Karpas-422 (cell line): ENCODE measurements around the gene KPNB1. TPM values are rescaled to one million over a fixed set of nuclear protein-coding genes. Genes with fewer than 3 reads are reported as not detected.

Experiments used
- DNase-seq: peaks from one replicate; pipeline ENCODE4 v3.0.0-alpha.2; 2015
- H2AFZ ChIP-seq: fragments of 200-600 bp; sonication (generic); 2 replicates; pipeline ENCODE4 v1.6.1; 2014; ENCODE audit warnings: antibody characterized with exemption, low read length, mixed read lengths
- H3K27ac ChIP-seq: fragments of 200-600 bp; sonication (generic); 2 replicates; pipeline ENCODE4 v1.5.1; 2014; ENCODE audit warnings: mild to moderate bottlenecking, low read length, moderate library complexity
- H3K27me3 ChIP-seq: fragments of 200-600 bp; sonication (generic); 2 replicates; pipeline ENCODE4 v1.6.1; 2014; ENCODE audit warnings: low read length, mixed read lengths
- H3K36me3 ChIP-seq: fragments of 200-600 bp; sonication (generic); 2 replicates; pipeline ENCODE4 v1.6.1; 2014; ENCODE audit warnings: low read length, mixed read lengths; ENCODE audit not compliant: insufficient read depth
- H3K4me1 ChIP-seq: fragments of 200-600 bp; sonication (generic); 2 replicates; pipeline ENCODE4 v1.6.1; 2014; ENCODE audit warnings: mild to moderate bottlenecking, low read length, mixed read lengths
- H3K4me2 ChIP-seq: fragments of 200-600 bp; sonication (generic); 2 replicates; pipeline ENCODE4 v1.6.1; 2014; ENCODE audit warnings: low read length, low read depth, mild to moderate bottlenecking; ENCODE audit not compliant: poor library complexity, severe bottlenecking
- H3K4me3 ChIP-seq: fragments of 200-600 bp; sonication (generic); 2 replicates; pipeline ENCODE4 v1.5.1; 2014; ENCODE audit warnings: mild to moderate bottlenecking, antibody characterized with exemption, low read length, mixed read lengths
- H3K79me2 ChIP-seq: fragments of 200-600 bp; sonication (generic); 2 replicates; pipeline ENCODE4 v1.6.1; 2014; ENCODE audit warnings: mild to moderate bottlenecking, low read length, mixed read lengths
- H3K9ac ChIP-seq: fragments of 200-600 bp; sonication (generic); 2 replicates; pipeline ENCODE4 v1.6.0; 2014; ENCODE audit warnings: low read length
- H3K9me2 ChIP-seq: fragments of 200-600 bp; sonication (generic), shearing (Covaris generic); replicated peaks from 2 replicates; pipeline ENCODE4 v1.6.0; 2014; ENCODE audit warnings: mild to moderate bottlenecking, low read length, moderate library complexity; ENCODE audit not compliant: insufficient read depth
- H3K9me3 ChIP-seq: fragments of 300-700, 200-600 bp; sonication (generic); 2 replicates; pipeline ENCODE4 v1.6.1; 2014; ENCODE audit warnings: low read length, mixed read lengths
- H4K20me1 ChIP-seq: fragments of 200-600 bp; sonication (generic); 2 replicates; pipeline ENCODE4 v1.6.1; 2014; ENCODE audit warnings: mild to moderate bottlenecking, antibody characterized with exemption, low read length, low read depth; ENCODE audit not compliant: insufficient read depth
- total RNA-seq: library from RNA; depleted of rRNA; stranded (reverse); fragments of >200 nt; shearing (Covaris generic); gene quantifications from 2 replicates; pipeline ENCODE4 v1.2.3, GENCODE V29; 2014; ENCODE audit warnings: low replicate concordance

KPNB1 gene
- total RNA-seq, 1 experiment from 2014 or later, result 184 TPM

DNA sequence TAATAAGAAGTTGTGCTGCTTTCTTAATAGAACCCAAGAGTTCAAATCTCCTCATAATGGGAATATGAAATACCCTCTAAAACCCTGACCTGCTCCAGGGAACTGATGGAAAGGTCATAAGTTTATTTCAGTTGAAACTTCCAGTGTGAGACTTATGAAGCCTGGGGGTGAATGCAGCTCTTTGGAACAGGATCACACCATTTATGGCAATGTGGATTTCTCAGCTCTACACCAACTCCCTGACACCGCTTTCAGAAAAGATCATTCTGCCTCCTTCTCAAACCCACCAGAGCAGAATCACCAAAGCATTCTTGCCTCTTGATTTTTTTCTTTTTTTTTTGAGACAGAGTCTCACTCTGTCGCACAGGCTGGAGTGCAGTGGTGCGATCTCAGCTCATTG, 16.7 kb upstream of the KPNB1 start:
- no peak overlapping the region for H3K27ac ChIP-seq
- no peaks in the 10 kb centered on the region for H3K79me2 ChIP-seq
- H2AFZ ChIP-seq, result no peak overlapping the region
- no peaks in the 10 kb centered on the region for H3K9me2 ChIP-seq
- no peak overlapping the region for H3K4me3 ChIP-seq
- no peaks in the 10 kb centered on the region for H3K27me3 ChIP-seq
- no peak for DNase-seq
- H4K20me1 ChIP-seq, result no peaks in the 10 kb centered on the region
- H3K9ac ChIP-seq, result no peak overlapping the region
- no peak overlapping the region for H3K4me2 ChIP-seq
- no peaks in the 10 kb centered on the region for H3K4me1 ChIP-seq
- no peaks in the 10 kb centered on the region for H3K36me3 ChIP-seq
- no peaks in the 10 kb centered on the region for H3K9me3 ChIP-seq

DNA sequence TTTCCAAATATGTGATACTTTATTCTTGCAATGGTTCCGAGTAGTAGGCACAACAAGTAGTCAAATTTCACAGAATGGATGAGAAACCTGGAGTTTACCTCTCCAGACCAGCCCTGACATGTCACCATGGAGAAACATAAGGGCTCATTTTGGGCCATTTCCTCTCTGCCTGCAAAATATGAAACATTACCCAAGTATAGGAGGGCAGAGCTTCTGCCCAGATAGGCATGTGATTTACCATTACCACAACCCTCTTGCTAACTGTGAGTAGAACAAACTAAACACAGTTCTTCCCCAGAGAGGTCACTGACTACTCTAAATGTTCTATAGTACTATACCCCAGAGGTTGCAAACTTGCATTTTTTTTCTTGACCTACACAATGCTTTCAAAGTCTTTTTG, 15.7 kb upstream of the KPNB1 start:
- no peaks in the 10 kb centered on the region for H3K79me2 ChIP-seq
- H3K27me3 ChIP-seq, result no peaks in the 10 kb centered on the region
- no peaks in the 10 kb centered on the region for H3K4me1 ChIP-seq

DNA sequence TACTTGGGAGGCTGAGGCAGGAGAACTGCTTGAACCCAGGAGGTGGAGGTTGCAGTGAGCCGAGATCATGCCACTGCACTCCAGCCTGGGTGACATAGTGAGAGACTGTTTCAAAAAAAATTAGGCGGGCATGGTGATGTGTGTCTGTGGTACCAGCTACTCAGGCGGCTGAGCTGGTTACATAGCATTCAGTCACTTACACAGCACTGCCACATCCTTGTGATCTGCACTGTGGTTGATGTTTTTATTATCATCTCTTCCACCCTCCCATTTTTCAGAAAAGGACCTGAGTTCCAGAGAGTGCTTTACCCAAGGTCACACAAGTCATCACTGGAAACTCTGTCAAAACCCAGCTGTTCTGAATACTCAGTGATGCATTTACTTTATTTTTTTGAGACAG, 14.8 kb upstream of the KPNB1 start:
- H3K79me2 ChIP-seq, result no peaks in the 10 kb centered on the region
- H3K4me3 ChIP-seq, result no peak overlapping the region
- H3K36me3 ChIP-seq, result no peaks in the 10 kb centered on the region
- no peaks in the 10 kb centered on the region for H3K4me1 ChIP-seq
- no peaks in the 10 kb centered on the region for H3K27me3 ChIP-seq
- no peaks in the 10 kb centered on the region for H3K9me2 ChIP-seq
- H4K20me1 ChIP-seq, result no peaks in the 10 kb centered on the region
- H3K27ac ChIP-seq, result no peak overlapping the region
- DNase-seq, result no peak
- no peak overlapping the region for H2AFZ ChIP-seq
- no peak overlapping the region for H3K9ac ChIP-seq
- no peaks in the 10 kb centered on the region for H3K9me3 ChIP-seq
- no peak overlapping the region for H3K4me2 ChIP-seq

More for the DNA sequence above, 15.7 kb upstream of the KPNB1 start:
- Histone ChIP-seq H3K9ac (no peak overlapping the region), H3K9me2 (no peaks in the 10 kb centered on the region), H3K36me3 (no peaks in the 10 kb centered on the region), H3K9me3 (no peaks in the 10 kb centered on the region), H2AFZ (no peak overlapping the region), H3K4me3 (no peak overlapping the region), H3K4me2 (no peak overlapping the region), H4K20me1 (no peaks in the 10 kb centered on the region), H3K27ac (no peak overlapping the region)
- no peak for DNase-seq

GRCh38 chr17:47635734-47636133, 14.0 kb upstream of the KPNB1 start:
- no peaks in the 10 kb centered on the region for H4K20me1 ChIP-seq
- H3K79me2 ChIP-seq, result no peaks in the 10 kb centered on the region
- no peak overlapping the region for H3K27ac ChIP-seq
- H3K36me3 ChIP-seq, result no peaks in the 10 kb centered on the region
- H3K27me3 ChIP-seq, result no peaks in the 10 kb centered on the region
- no peaks in the 10 kb centered on the region for H3K9me2 ChIP-seq
- H3K4me3 ChIP-seq, result no peak overlapping the region
- no peak for DNase-seq
- no peak overlapping the region for H3K4me2 ChIP-seq
- H3K9me3 ChIP-seq, result no peaks in the 10 kb centered on the region
- H3K9ac ChIP-seq, result no peak overlapping the region
- no peaks in the 10 kb centered on the region for H3K4me1 ChIP-seq
- no peak overlapping the region for H2AFZ ChIP-seq

- no peak for DNase-seq
- Histone ChIP-seq H3K36me3 (no peaks in the 10 kb centered on the region), H3K9me3 (no peaks in the 10 kb centered on the region), H4K20me1 (no peaks in the 10 kb centered on the region), H3K27me3 (no peaks in the 10 kb centered on the region), H3K27ac (no peak overlapping the region), H3K79me2 (no peaks in the 10 kb centered on the region), H3K4me1 (no peaks in the 10 kb centered on the region), H2AFZ (no peak overlapping the region), H3K4me2 (no peak overlapping the region), H3K4me3 (no peak overlapping the region), H3K9ac (no peak overlapping the region), H3K9me2 (no peaks in the 10 kb centered on the region)
These were observed 13.3 kb upstream of the KPNB1 start for GRCh38 chr17:47636273-47637030.

DNA sequence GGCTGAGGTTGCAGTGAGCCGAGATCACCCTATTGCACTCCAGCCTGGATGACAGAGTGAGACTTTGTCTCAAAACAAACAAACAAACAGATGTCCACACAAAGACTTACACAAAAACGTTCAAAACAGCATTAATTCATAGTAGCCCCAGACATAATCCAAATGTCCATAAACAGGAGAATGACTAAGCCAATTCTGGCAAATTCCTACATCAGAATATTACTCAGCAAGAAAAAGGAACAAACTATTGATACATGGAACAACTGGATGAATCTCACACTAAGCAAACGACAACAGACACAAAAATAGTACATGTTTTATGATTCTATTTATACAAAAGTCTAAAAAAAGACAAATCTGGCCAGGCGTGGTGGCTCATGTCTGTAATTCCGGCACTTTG, 10.8 kb upstream of the KPNB1 start:
- no peaks in the 10 kb centered on the region for H3K9me2 ChIP-seq
- DNase-seq, result no peak
- no peak overlapping the region for H3K9ac ChIP-seq
- no peaks in the 10 kb centered on the region for H3K27me3 ChIP-seq
- H3K4me3 ChIP-seq, result no peak overlapping the region
- no peaks in the 10 kb centered on the region for H3K9me3 ChIP-seq
- H3K27ac ChIP-seq, result no peak overlapping the region
- H3K4me2 ChIP-seq, result no peak overlapping the region
- H4K20me1 ChIP-seq, result no peaks in the 10 kb centered on the region
- no peaks in the 10 kb centered on the region for H3K36me3 ChIP-seq
- no peaks in the 10 kb centered on the region for H3K4me1 ChIP-seq
- no peaks in the 10 kb centered on the region for H3K79me2 ChIP-seq
- no peak overlapping the region for H2AFZ ChIP-seq

- Histone ChIP-seq H3K27ac (no peak overlapping the region), H3K27me3 (no peaks in the 10 kb centered on the region), H3K9ac (no peak overlapping the region), H3K79me2 (no peaks in the 10 kb centered on the region), H3K4me3 (no peak overlapping the region), H3K4me2 (no peak overlapping the region), H3K9me3 (no peaks in the 10 kb centered on the region), H3K36me3 (no peaks in the 10 kb centered on the region), H3K4me1 (no peaks in the 10 kb centered on the region), H3K9me2 (no peaks in the 10 kb centered on the region), H2AFZ (no peak overlapping the region), H4K20me1 (no peaks in the 10 kb centered on the region)
- no peak for DNase-seq
These were observed 9.6 kb upstream of the KPNB1 start for GRCh38 chr17:47640076-47640475.

DNA sequence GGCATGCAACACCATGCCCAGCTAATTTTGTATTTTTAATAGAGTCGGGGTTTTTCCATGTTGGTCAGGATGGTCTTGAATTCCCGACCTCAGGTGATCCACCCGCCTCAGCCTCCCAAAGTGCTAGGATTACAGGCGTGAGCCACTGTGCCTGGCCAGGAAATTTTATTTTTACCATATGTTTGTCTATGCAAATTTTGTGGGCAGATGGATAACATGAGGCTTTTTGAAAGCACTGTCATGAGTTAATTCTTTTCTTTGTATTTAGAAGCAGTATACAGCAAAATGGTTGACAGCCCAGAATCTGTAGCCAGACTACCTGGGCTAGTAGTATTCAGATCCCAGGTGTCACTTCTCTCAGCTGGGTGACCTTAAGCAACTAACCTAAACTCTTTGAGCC, 8.5 kb upstream of the KPNB1 start:
- DNase-seq, result no peak

More for the DNA sequence above, 8.5 kb upstream of the KPNB1 start:
- Histone ChIP-seq H3K9me3 (no peaks in the 10 kb centered on the region), H3K27ac (no peak overlapping the region), H3K27me3 (no peaks in the 10 kb centered on the region), H3K4me1 (no peaks in the 10 kb centered on the region), H3K4me3 (no peak overlapping the region), H3K9ac (no peak overlapping the region), H3K36me3 (no peaks in the 10 kb centered on the region), H3K9me2 (no peaks in the 10 kb centered on the region), H2AFZ (no peak overlapping the region), H3K4me2 (no peak overlapping the region), H4K20me1 (no peaks in the 10 kb centered on the region), H3K79me2 (no peaks in the 10 kb centered on the region)
